GM12878 (cell line): ENCODE data around the gene NDEL1. TPM values are rescaled to one million over a fixed set of nuclear protein-coding genes. Genes with fewer than 3 reads are reported as not detected.

ENCODE experiments used
- ATAC-seq: fragments of 200-7000 bp; cut with Tn5 transposase; 3 replicates; pipeline ENCODE4 v1.9.1; 2020; ENCODE audit warnings: mild to moderate bottlenecking, moderate library complexity
- BruUV-seq: library from RNA; stranded (reverse); fragments of 400-500 nt; replicated peaks from 2 replicates; lab custom pipeline; 2021; lab: Mats Ljungman, UMichigan
- CTCF ChIA-PET: fragments of 300-600 bp; sonication (Branson Sonifier 250); formaldehyde crosslinking; extraction: SDS; loops from one replicate; lab custom pipeline; 2021; ENCODE audit warnings: inconsistent platforms; lab: Yijun Ruan, JAX
- POLR2A ChIA-PET: fragments of 350-600 bp; formaldehyde crosslinking; extraction: SDS; loops from one replicate; lab custom pipeline; 2021; ENCODE audit warnings: inconsistent platforms; lab: Charles Lee
- RAD21 ChIA-PET: fragments of 300-600 bp; sonication (Branson Sonifier 250); formaldehyde crosslinking; loops from one replicate; lab custom pipeline; 2023; ENCODE audit warnings: antibody characterized with exemption; ENCODE audit not compliant: unreplicated experiment; lab: Charles Lee
- SMC1A ChIA-PET: fragments of 300-600 bp; sonication (Branson Sonifier 250); formaldehyde crosslinking; loops from one replicate; lab custom pipeline; 2023; ENCODE audit not compliant: unreplicated experiment, uncharacterized antibody; lab: Charles Lee
- DNase-seq: peaks from one replicate; pipeline ENCODE4 v3.0.0-alpha.2; 2011; ENCODE audit warnings: low read depth, low spot score
- FAIRE-seq: peaks from 3 replicates; lab custom pipeline; 2011; peaks lifted over from hg19 to GRCh38; lab: Jason Lieb, UNC
- H2AFZ ChIP-seq: 2 replicates; pipeline ENCODE4 v1.6.0; 2011; ENCODE audit warnings: low read depth, low read length, control low read depth; ENCODE audit not compliant: control insufficient read depth
- H3K27ac ChIP-seq: 2 replicates; pipeline ENCODE4 v1.5.1; 2011; ENCODE audit warnings: control low read depth; ENCODE audit not compliant: control insufficient read depth, insufficient read depth
- H3K27me3 ChIP-seq, 2 experiments: replicated peaks in 1 of 2; 2 replicates each; pipeline versions ENCODE4 v1.6.0 to v1.6.1; 2011; ENCODE audit warnings: low read length in 1 of 2; ENCODE audit not compliant: control insufficient read depth in 2 of 2, insufficient read depth in 2 of 2
- H3K36me3 ChIP-seq, 2 experiments: 2 replicates each; pipeline ENCODE4 v1.5.1; 2011; ENCODE audit warnings: low read length in 1 of 2; ENCODE audit not compliant: control insufficient read depth in 2 of 2, insufficient read depth in 2 of 2
- H3K4me1 ChIP-seq: 2 replicates; pipeline ENCODE4 v1.6.1; 2011; ENCODE audit warnings: mild to moderate bottlenecking, low read length, moderate library complexity, mixed read lengths; ENCODE audit not compliant: control insufficient read depth, insufficient read depth
- H3K4me2 ChIP-seq: 2 replicates; pipeline ENCODE4 v1.6.0; 2011; ENCODE audit warnings: control low read depth; ENCODE audit not compliant: control insufficient read depth, insufficient read depth
- H3K4me3 ChIP-seq: fragments of 200-600 bp; sonication (generic); 2 replicates; pipeline ENCODE4 v1.5.1; 2016
- H3K79me2 ChIP-seq: 2 replicates; pipeline ENCODE4 v1.6.0; 2011; ENCODE audit warnings: low read length; ENCODE audit not compliant: control insufficient read depth, insufficient read depth
- H3K9ac ChIP-seq: 2 replicates; pipeline ENCODE4 v1.8.0; 2011; ENCODE audit warnings: low read length, control low read depth, mixed read lengths; ENCODE audit not compliant: control insufficient read depth, insufficient read depth
- H3K9me3 ChIP-seq: replicated peaks from 3 replicates; pipeline ENCODE4 v1.5.1; 2011; ENCODE audit warnings: mild to moderate bottlenecking, low read length; ENCODE audit not compliant: control insufficient read depth, insufficient read depth
- H4K20me1 ChIP-seq: 2 replicates; pipeline ENCODE4 v1.6.0; 2011; ENCODE audit not compliant: control insufficient read depth, insufficient read depth
- GABPA ChIP-seq: IDR thresholded peaks from 2 replicates; pipeline ENCODE4 v1.6.1; 2014; ENCODE audit warnings: antibody characterized with exemption, low read depth, mild to moderate bottlenecking, inconsistent platforms
- NFIC ChIP-seq: IDR thresholded peaks from 2 replicates; pipeline ENCODE4 v1.6.1; 2012; ENCODE audit warnings: low read depth, mild to moderate bottlenecking, inconsistent platforms, low read length, moderate library complexity
- POU2F2 ChIP-seq: IDR thresholded peaks from 3 replicates; pipeline ENCODE4 v1.6.1; 2011; ENCODE audit warnings: low read depth, mild to moderate bottlenecking, low read length, borderline replicate concordance
- SIN3A ChIP-seq: IDR thresholded peaks from 2 replicates; pipeline ENCODE4 v1.6.1; 2012; ENCODE audit warnings: low read depth, low read length, improper control_type of control experiment
- STAT3 ChIP-seq: IDR thresholded peaks from 2 replicates; pipeline ENCODE4 v1.6.1; 2011; ENCODE audit warnings: low read depth, low read length, improper control_type of control experiment
- TARDBP ChIP-seq: IDR thresholded peaks from 2 replicates; pipeline ENCODE4 v1.6.1; 2016; ENCODE audit warnings: borderline replicate concordance
- YBX1 ChIP-seq: fragments of 450-650 bp; IDR thresholded peaks from 2 replicates; pipeline ENCODE4 v1.6.1; 2016; ENCODE audit warnings: antibody characterized with exemption
- ZNF622 ChIP-seq: fragments of 450-650 bp; IDR thresholded peaks from 2 replicates; pipeline ENCODE4 v1.6.1; 2017; ENCODE audit warnings: mild to moderate bottlenecking, inconsistent platforms
- ZZZ3 ChIP-seq: IDR thresholded peaks from 2 replicates; pipeline ENCODE4 v1.6.1; 2011; ENCODE audit warnings: low read depth; ENCODE audit not compliant: control insufficient read depth, insufficient read length
- WGBS: methylation state at CpG from one replicate; pipeline ENCODE4 v1.1.6; 2016; ENCODE audit warnings: low lambda C conversion rate; ENCODE audit not compliant: insufficient replicate concordance, insufficient coverage; ENCODE audit errors: missing lambda C conversion rate; 5-methylcytosine and 5-hydroxymethylcytosine counted together
- in situ Hi-C: fragments of 300-500 bp; cut with MboI; formaldehyde crosslinking; loops from 9 replicates; pipeline ENCODE4 v1.14.3; 2018; ENCODE audit warnings: mixed read lengths
- intact Hi-C: fragments of 100-400 bp; cut with micrococcal nuclease; formaldehyde crosslinking; loops from one replicate; pipeline ENCODE4 v1.14.2; 2022; ENCODE audit not compliant: unreplicated experiment
- polyA plus RNA-seq, 11 experiments: library from polyadenylated mRNA; depleted of rRNA in 4 of 11; unstranded in 6 of 11; stranded (reverse) in 5 of 11; fragments of >200 nt; fragmentation: Nextera tagmentation in 4 of 11; fragmentation: Illumina TruSeq in 1 of 11; extraction: Ambion mirVana in 4 of 11; extraction: Trizol in 1 of 11; gene quantifications; 1 replicate in 1 of 11; 2 replicates in 10 of 11; pipeline versions ENCODE4 v1.2.1 to v1.2.3, GENCODE V29; 2011 to 2016; ENCODE audit warnings: inconsistent platforms in 2 of 11, missing spikeins in 2 of 11, low read depth in 1 of 11
- total RNA-seq, 4 experiments: library from RNA; depleted of rRNA in 3 of 4; stranded (reverse); fragments of >200 nt in 3 of 4; fragmentation: Illumina TruSeq in 1 of 4; extraction: Trizol in 1 of 4; gene quantifications; 2 replicates each; pipeline versions ENCODE4 v1.2.1 to v1.2.3, GENCODE V29; 2013 to 2021
- TF ChIP-seq, protein P1 (sequence below): fragments of 450-650 bp; IDR thresholded peaks from 2 replicates; pipeline ENCODE4 v1.6.1; 2017; ENCODE audit warnings: borderline replicate concordance
- TF ChIP-seq, protein P2 (sequence below): fragments of 450-650 bp; IDR thresholded peaks from 2 replicates; pipeline ENCODE4 v1.6.1; 2017; ENCODE audit warnings: mild to moderate bottlenecking, moderate library complexity
- TF ChIP-seq, protein P3 (sequence below): IDR thresholded peaks from 2 replicates; pipeline ENCODE4 v1.6.1; 2011; ENCODE audit warnings: low read depth, mild to moderate bottlenecking, low read length, moderate library complexity, borderline replicate concordance; ENCODE audit errors: extremely low read depth

NDEL1 gene
- total and polyA plus RNA-seq, 10 of the 15 experiments (the other 5 are each of a cell fraction or from before 2014, with no cell fraction given): 0.72 to 41.5 (median 29.9) TPM

DNA sequence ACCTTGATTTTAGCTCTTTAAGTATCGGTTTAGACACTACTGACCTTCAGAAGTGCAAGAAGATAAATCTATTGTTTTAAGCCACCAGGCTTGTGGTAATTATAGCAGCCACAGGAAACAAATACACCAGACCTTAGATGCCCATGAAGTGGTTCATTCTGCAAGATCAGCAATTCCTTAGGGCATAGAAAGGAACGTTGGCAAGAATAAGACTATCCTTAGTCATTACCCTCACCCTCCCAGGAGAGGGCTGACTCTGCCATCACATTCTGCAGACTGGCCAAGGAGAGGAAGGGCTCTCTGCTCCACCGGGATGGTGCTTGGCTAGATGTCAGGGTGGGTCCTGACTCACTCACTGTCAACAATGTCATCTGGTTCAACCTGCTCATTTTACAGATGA lies 14.1 kb upstream of the NDEL1 start (continued):
- TF ChIP-seq ZZZ3 (no peak), NFIC (no peak), SIN3A (no peak), ZNF622 (no peak), POU2F2 (no peak), YBX1 (no peak), STAT3 (no peak)
- TF ChIP-seq, protein P1, sequence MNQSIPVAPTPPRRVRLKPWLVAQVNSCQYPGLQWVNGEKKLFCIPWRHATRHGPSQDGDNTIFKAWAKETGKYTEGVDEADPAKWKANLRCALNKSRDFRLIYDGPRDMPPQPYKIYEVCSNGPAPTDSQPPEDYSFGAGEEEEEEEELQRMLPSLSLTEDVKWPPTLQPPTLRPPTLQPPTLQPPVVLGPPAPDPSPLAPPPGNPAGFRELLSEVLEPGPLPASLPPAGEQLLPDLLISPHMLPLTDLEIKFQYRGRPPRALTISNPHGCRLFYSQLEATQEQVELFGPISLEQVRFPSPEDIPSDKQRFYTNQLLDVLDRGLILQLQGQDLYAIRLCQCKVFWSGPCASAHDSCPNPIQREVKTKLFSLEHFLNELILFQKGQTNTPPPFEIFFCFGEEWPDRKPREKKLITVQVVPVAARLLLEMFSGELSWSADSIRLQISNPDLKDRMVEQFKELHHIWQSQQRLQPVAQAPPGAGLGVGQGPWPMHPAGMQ: no peak

DNA sequence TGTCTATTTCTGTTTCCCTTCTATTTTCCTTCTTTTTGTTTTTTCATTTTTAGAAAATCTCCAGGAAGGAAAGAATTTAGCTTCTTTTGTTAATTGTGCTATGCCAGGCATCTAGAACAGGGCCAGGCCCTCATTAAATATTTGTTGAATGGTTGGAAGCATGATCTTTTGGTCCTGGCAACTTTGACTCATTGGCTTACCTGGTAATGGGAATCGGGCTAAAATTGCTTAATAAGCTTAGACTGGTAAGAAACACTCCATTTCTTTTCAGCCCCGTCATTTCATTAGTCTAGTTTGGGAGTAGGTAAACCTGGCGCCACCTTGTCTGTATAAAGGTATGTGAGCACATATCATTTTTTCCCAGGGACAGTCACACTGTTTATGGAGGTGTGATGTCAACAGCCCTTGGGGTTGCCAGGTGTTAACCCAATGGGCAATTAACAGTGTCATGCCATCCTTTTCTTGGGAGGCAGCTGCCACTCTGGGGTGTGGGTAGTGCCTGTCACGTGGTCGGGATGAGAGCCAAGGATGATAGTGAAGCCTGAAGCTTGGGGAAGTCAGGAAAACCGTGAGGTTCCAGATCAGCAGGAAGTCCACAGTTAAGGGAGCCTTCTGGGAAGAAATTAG lies 9.5 kb upstream of the NDEL1 start:
- SMC1A ChIA-PET: interaction anchor here (1.7 kb wide), 1 partner anchor 16 kb away, joined by 5 read pairs; no protein-coding TSS in a partner anchor
- no peak overlapping the region for H3K4me3 ChIP-seq
- no peak overlapping the region for H3K9ac ChIP-seq
- H3K27me3 ChIP-seq: peaks cover 0 to 4% of the 10 kb centered on the region in 2 experiments; a peak in 2 of 4 replicates
- intact Hi-C loops: no loop called here
- no peak overlapping the region for H2AFZ ChIP-seq
- no peak overlapping the region for H3K27ac ChIP-seq
- BruUV-seq: no TSS peak
- H4K20me1 ChIP-seq: no peaks in the 10 kb centered on the region
- WGBS: 1% methylated on average over 6 of the region's 6 CpGs
- H3K4me1 ChIP-seq: no peaks in the 10 kb centered on the region
- in situ Hi-C loops: no loop called here
- DNase-seq (no peak), FAIRE-seq (no peak), ATAC-seq (no peak)
- RAD21 ChIA-PET: no interaction called here
- no peaks in the 10 kb centered on the region for H3K79me2 ChIP-seq
- CTCF ChIA-PET: interaction anchor here (1.4 to 1.8 kb wide), 2 partner anchors 16 to 321 kb away, joined by 4 to 5 read pairs; no protein-coding TSS in a partner anchor
- no peaks in the 10 kb centered on the region for H3K9me3 ChIP-seq
- POLR2A ChIA-PET: interaction anchor here (0.6 kb wide), 1 partner anchor 432 kb away, joined by 4 read pairs; no protein-coding TSS in a partner anchor
- no peak overlapping the region for H3K4me2 ChIP-seq
- no peaks in the 10 kb centered on the region for H3K36me3 ChIP-seq
- TF ChIP-seq, protein P2, sequence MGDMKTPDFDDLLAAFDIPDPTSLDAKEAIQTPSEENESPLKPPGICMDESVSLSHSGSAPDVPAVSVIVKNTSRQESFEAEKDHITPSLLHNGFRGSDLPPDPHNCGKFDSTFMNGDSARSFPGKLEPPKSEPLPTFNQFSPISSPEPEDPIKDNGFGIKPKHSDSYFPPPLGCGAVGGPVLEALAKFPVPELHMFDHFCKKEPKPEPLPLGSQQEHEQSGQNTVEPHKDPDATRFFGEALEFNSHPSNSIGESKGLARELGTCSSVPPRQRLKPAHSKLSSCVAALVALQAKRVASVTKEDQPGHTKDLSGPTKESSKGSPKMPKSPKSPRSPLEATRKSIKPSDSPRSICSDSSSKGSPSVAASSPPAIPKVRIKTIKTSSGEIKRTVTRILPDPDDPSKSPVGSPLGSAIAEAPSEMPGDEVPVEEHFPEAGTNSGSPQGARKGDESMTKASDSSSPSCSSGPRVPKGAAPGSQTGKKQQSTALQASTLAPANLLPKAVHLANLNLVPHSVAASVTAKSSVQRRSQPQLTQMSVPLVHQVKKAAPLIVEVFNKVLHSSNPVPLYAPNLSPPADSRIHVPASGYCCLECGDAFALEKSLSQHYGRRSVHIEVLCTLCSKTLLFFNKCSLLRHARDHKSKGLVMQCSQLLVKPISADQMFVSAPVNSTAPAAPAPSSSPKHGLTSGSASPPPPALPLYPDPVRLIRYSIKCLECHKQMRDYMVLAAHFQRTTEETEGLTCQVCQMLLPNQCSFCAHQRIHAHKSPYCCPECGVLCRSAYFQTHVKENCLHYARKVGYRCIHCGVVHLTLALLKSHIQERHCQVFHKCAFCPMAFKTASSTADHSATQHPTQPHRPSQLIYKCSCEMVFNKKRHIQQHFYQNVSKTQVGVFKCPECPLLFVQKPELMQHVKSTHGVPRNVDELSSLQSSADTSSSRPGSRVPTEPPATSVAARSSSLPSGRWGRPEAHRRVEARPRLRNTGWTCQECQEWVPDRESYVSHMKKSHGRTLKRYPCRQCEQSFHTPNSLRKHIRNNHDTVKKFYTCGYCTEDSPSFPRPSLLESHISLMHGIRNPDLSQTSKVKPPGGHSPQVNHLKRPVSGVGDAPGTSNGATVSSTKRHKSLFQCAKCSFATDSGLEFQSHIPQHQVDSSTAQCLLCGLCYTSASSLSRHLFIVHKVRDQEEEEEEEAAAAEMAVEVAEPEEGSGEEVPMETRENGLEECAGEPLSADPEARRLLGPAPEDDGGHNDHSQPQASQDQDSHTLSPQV: no peak
- TF ChIP-seq TARDBP: no peak
- TF ChIP-seq GABPA: no peak
- TF ChIP-seq, protein P3, sequence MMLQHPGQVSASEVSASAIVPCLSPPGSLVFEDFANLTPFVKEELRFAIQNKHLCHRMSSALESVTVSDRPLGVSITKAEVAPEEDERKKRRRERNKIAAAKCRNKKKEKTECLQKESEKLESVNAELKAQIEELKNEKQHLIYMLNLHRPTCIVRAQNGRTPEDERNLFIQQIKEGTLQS: no peak
